GM13976 (cell line): Measurements from ENCODE around the gene NGF.

Experiments used
- DNase-seq: peaks from one replicate; pipeline ENCODE4 v3.0.0; 2012; ENCODE audit warnings: low spot score
- CTCF ChIP-seq: IDR thresholded peaks from 2 replicates; pipeline ENCODE4 v1.5.1; 2012; ENCODE audit warnings: borderline replicate concordance, mild to moderate bottlenecking; ENCODE audit not compliant: insufficient read depth; ENCODE audit errors: extremely low read depth, missing control alignments, control extremely low read depth
- in situ Hi-C: fragments of 300-500 bp; cut with MboI; formaldehyde crosslinking; loops from one replicate; pipeline ENCODE4 v1.12.0; 2022; ENCODE audit warnings: low sequenced_read_pairs, mixed read lengths, inconsistent platforms; ENCODE audit not compliant: unreplicated experiment

Gene NGF

GRCh38 chr1:115327270-115327669 lies 10.8 kb downstream of the NGF start:
- DNase-seq: no peak

GRCh38 chr1:115326419-115326818 lies 11.6 kb downstream of the NGF start:
- TF ChIP-seq CTCF: no peak
- in situ Hi-C loops: no loop called here
- no peak for DNase-seq

More at GRCh38 chr1:115327270-115327669, 10.8 kb downstream of the NGF start:
- in situ Hi-C loops: no loop called here
- TF ChIP-seq CTCF: no peak

- in situ Hi-C loops: no loop called here
Observed at GRCh38 chr1:115325874-115326273, 12.2 kb downstream of the NGF start.

GRCh38 chr1:115324649-115325420 lies 13.2 kb downstream of the NGF start:
- DNase-seq: no peak
- TF ChIP-seq CTCF: no peak
- in situ Hi-C loops: no loop called here

More at GRCh38 chr1:115325874-115326273, 12.2 kb downstream of the NGF start:
- no peak for TF ChIP-seq CTCF
- no peak for DNase-seq

- in situ Hi-C loops: no loop called here
- TF ChIP-seq CTCF: no peak
- DNase-seq: no peak
Observed at GRCh38 chr1:115323366-115324004, 14.6 kb downstream of the NGF start.

- TF ChIP-seq CTCF: no peak
- no peak for DNase-seq
- in situ Hi-C loops: no loop called here
Observed at GRCh38 chr1:115322631-115323030, 15.4 kb downstream of the NGF start.
